UCSD-AML1 (cell line): ENCODE results near the gene PHEX.

Source experiments
- DNase-seq: peaks from one replicate; lab custom pipeline; 2025; ENCODE audit not compliant: unreplicated experiment; lab: John Stamatoyannopoulos, UW

The PHEX gene

GRCh38 chrX:22032084-22032483 lies at the start of gene PHEX:
TSS of gene PHEX (plus strand) at chrX:22032325. CDS start at chrX:22033006, 681 bp downstream.
- DNase-seq: no peak

DNA sequence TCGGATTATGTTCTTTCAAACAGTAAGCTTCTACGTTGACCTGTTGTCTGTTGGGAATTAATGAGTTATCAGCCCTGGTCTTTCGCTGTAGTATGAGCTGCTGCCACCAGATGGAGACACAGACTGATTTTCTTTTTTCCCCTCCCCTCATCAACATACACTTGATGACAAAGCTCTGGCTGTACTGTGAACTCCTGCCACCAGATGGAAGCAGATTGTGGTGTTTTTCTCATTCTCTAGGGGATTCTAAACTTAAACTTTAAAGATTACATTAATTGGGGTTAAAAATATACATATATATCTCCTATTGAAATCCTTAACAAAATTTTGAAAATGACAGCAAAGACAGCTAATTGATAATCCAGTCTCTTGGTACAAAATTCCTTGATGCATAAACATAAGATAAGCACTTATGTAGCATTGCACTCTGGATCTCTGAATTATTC lies 46.8 kb upstream of the PHEX start:
- DNase-seq: peak; percentile 63

GRCh38 chrX:21986596-21986995 lies 45.5 kb upstream of the PHEX start:
- DNase-seq: no peak

- DNase-seq: no peak
Observed at GRCh38 chrX:21989384-21989783, 42.7 kb upstream of the PHEX start.

GRCh38 chrX:21990832-21991231 lies 41.3 kb upstream of the PHEX start:
- no peak for DNase-seq

DNA sequence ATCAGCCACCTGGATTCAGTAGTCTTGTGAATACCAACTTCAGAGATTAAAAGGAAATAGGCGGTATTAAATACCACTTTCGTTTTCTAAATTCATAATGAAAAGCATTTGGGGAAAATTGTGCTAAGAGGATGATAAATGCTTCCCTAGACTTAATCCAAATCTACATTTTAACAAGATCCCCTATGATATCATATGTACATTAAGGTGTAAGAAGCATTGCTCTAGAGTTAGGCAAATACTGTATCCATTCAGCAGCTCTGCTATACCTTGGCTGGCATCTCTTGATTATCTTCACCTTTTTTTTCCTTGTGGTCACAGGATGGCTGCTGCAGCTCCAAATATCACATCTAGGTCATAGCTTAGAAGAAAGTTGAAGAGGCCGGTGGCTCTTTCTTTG lies 40.6 kb upstream of the PHEX start:
- DNase-seq: no peak

DNA sequence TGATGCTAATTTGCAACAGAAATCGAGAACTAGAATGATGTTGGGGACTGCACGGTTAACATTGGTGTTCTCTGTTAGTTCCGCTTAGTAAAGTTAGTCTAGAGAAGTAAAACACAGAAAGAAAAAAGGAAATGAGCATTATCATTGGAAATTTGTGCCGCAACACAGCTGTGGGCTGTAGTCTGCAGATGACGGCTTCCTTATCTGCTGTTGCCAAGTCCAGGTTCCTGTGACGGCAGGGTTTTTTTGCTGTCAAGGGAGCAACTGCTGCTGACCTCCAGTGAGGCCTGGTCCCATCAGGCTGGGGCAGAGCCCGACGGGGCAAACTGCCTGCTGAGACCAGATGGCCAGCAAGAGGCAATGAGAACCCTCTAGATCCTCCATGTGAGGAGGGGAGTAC lies 38.9 kb upstream of the PHEX start:
- DNase-seq: peak; percentile 48

DNA sequence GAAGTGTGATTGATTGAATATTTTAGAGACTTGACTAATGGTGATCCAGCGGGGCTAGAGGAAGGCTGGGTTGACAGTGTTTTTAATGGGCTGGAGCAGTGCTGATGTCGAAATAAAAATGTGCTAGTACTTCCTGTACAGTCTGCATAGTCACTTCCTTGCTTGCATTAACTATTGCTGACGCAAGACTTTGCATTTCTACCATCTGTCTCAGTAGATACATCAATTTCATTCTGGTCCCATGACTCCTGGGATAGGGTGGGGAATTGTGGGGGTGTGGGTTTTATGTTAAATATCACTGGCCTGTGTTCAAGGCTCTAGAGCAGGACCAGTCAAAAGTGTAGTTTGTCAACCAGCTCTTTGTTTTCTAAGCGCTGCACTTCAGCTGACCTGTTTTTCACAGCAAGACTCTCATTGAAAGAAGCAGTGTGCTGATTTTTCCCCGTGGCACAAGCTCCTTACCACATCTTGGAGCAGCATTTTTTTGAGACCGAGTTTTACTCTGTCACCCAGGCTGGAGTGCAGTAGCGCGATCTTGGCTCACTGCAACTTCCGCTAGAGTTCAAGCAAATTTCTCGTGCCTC lies 35.2 kb upstream of the PHEX start:
- peak; percentile 18 for DNase-seq

GRCh38 chrX:21998037-21998436 lies 34.1 kb upstream of the PHEX start:
- DNase-seq: no peak

DNA sequence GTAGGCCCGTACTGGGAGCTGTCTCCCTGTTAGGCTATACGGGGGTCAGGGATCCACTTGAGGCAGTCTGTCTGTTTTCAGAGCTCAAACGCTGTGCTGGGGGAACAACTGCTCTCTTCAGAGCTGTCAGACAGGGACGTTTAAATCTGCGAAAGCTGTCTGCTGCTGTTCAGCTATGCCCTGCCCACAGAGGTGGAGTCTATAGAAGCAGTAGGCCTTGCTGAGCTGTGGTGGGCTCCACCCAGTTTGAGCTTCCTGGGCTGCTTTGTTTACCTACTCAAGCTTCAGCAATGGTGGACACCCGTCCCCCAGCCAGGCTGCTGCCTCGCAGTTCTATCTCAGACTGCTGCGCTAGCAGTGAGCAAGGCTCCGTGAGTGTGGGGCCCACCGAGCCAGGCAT lies 27.3 kb upstream of the PHEX start:
- DNase-seq: no peak

DNA sequence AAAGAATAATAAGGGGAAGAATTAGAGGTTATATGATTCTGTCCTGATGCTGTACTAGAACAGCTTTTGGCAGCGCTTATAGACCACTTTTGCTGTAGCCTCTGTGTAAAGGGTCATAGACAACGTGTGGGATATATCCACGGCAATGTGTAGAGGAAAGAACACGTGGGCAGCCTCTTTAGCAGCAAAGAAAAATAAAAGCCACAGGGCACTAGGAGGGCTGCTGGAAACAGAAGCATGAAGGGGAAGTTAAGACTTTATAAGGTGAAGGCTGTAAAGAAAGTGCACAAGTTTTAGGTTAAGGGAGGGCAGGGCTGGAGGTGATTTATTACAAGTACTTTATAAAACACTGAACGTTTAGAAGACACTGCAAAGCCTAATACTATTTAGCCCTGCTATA lies 20.1 kb upstream of the PHEX start:
- DNase-seq: no peak

DNA sequence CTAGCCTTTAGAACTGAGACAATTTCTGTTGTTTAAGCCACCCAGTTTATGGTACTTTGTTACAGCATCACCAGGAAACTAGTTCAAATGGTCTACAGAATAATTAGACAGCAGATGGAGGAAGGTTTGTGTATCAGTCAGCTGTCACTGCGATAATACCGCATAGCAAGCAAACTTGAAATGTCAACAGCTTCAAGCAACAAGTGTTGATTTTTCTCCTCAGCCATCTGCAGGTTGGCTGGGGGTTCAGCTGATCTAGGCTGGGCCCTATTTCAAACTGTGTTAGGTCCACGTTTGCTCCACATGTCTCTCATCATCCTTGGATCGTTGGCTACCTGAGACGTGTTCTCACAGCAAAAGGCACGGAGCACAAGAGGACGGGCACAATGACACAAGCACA lies 19.2 kb upstream of the PHEX start:
- DNase-seq: no peak

DNA sequence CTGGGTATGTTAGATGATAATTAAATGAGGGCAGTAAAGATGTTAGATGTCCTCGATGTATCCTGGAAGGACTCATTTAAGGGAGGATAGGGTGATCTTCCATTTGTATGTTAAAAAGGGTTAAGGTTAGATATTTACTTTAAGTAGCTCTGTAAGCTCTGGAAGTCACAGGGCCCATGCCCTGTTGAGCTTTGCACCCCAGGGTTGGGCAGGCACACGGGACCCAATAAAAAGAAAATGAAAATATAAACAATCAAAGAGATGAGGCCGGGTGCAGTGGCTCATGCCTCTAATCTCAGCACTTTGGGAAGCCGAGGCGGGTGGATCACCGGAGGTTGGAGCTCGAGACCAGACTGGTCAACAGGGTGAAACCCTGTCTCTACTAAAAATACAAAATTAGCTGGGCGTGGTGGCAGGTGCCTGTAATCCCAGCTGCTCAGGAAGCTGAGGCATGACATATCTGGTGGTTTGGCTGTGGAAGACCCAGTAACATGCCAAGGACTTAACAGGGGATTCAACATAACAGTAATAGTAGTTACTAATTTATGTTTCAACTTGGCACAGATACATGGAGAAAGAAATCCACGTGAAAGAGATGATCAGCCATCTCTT lies 16.9 kb upstream of the PHEX start:
- DNase-seq: no peak

DNA sequence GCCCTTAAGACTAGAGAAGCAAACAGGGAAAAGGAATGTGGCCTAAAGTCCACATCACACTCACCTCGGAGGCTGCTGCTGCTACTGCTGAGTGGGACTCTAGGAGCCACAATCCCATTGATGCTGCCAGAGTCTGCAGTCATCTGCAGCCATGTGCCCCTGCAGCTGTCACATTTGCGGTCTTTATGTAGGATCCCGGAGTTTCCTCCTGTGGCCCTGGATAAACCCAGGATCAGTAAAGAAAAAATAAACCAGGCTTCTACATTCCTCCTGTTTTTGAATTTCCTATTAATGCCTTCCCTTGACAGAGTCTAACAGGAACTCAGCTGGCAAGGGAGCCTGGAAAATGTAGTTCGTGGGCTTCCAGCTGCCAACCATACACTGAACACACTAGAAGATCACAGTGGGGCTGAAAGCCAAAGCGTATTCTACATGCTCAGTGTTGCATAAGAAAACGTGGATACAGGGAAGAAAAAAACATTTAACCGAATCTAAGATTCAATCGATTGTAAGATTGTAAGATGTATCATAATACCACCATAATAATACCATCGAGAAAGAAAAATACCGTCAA lies 10.3 kb upstream of the PHEX start:
- no peak for DNase-seq

DNA sequence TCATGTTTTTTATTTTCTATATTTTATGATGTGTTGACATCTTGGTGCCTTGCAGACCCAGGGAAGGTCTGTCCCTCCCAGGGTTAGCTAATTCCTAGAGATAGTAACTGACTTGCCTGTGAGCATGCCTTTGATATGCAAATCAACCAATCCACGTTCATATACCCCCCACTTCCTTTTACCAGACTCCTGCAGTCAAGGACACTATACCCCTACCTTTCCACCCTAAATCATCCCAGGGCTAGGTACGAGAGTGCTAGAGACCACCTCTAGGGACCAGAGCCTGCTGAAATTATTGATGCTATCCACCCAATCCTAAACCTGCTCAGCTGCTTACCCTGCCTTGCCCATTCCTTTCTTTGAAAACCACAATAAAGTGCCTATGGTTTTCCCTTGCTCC lies 7.5 kb upstream of the PHEX start:
- DNase-seq: no peak

- no peak for DNase-seq
Observed at GRCh38 chrX:22025751-22026150, 6.4 kb upstream of the PHEX start.

GRCh38 chrX:22026731-22027130 lies 5.4 kb upstream of the PHEX start:
- no peak for DNase-seq

GRCh38 chrX:22032506-22032905 lies 381 bp downstream of the PHEX start:
- no peak for DNase-seq

DNA sequence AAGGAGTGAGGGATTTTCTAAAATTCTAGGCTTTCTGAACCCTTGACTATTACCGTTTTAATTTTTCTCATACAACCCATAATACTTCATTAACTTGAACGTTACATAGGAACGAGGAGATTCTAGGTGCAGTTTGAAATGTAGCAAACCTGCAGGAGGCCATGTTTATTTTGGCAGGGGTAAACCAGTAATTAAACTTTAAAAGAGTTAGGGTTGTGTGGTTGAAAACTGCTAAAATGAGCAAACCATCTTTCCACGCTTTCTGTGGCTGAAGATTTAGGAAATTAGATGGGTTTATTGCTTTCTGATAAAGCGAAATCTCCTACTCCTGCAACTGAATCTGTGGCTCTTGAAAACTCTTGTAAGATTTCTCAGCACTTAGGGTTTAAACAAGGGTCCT lies 1.7 kb downstream of the PHEX start:
- no peak for DNase-seq

GRCh38 chrX:22035236-22035635 lies 3.1 kb downstream of the PHEX start:
- no peak for DNase-seq

- no peak for DNase-seq
Observed at GRCh38 chrX:22037225-22037624, 5.1 kb downstream of the PHEX start.

- DNase-seq: no peak
Observed at GRCh38 chrX:22037911-22038537, 5.9 kb downstream of the PHEX start.
